H1 (cell line): ENCODE data around the gene LAMC1. TPM values are rescaled to one million over a fixed set of nuclear protein-coding genes. Genes with fewer than 3 reads are reported as not detected.

Experiments
- CTCF ChIA-PET: fragments of 300-600 bp; sonication (Branson Sonifier 250); formaldehyde crosslinking; loops from one replicate; lab custom pipeline; 2021; ENCODE audit not compliant: partially characterized antibody; lab: Charles Lee
- POLR2A ChIA-PET: fragments of 300-600 bp; sonication (Branson Sonifier 250); formaldehyde crosslinking; loops from one replicate; lab custom pipeline; 2021; ENCODE audit warnings: inconsistent platforms; ENCODE audit not compliant: partially characterized antibody; lab: Charles Lee
- DNase-seq, 2 experiments: peaks; one replicate each; pipeline versions ENCODE4 v3.0.0 to v3.0.0-alpha.2; 2010 to 2022; ENCODE audit warnings: low spot score in 2 of 2, low read depth in 1 of 2, mixed read lengths in 1 of 2
- FAIRE-seq: peaks from 2 replicates; lab custom pipeline; 2011; peaks lifted over from hg19 to GRCh38; lab: Jason Lieb, UNC
- H2AFZ ChIP-seq: 2 replicates; pipeline ENCODE4 v1.8.1; 2012; ENCODE audit warnings: low read length, inconsistent platforms
- H2AK5ac ChIP-seq: 2 replicates; pipeline ENCODE4 v1.6.1; 2013; ENCODE audit warnings: low read depth, low read length
- H2BK120ac ChIP-seq: replicated peaks from 2 replicates; pipeline ENCODE3; 2013; ENCODE audit warnings: low read depth, low read length, inconsistent platforms
- H2BK12ac ChIP-seq: 2 replicates; pipeline ENCODE4 v1.6.1; 2013; ENCODE audit warnings: low read depth, low read length
- H2BK15ac ChIP-seq: 2 replicates; pipeline ENCODE4 v1.6.1; 2013; ENCODE audit warnings: low read length
- H2BK20ac ChIP-seq: 2 replicates; pipeline ENCODE4 v1.6.1; 2013; ENCODE audit warnings: low read length
- H2BK5ac ChIP-seq: 2 replicates; pipeline ENCODE4 v1.6.1; 2013; ENCODE audit warnings: low read depth, low read length
- H3K14ac ChIP-seq: 2 replicates; pipeline ENCODE4 v1.6.1; 2013; ENCODE audit warnings: inconsistent platforms; ENCODE audit not compliant: insufficient read length
- H3K18ac ChIP-seq: 2 replicates; pipeline ENCODE4 v1.6.1; 2013; ENCODE audit warnings: low read length; ENCODE audit errors: extremely low read depth
- H3K23ac ChIP-seq: 2 replicates; pipeline ENCODE4 v1.6.1; 2013; ENCODE audit warnings: inconsistent platforms; ENCODE audit not compliant: insufficient read length
- H3K23me2 ChIP-seq: 2 replicates; pipeline ENCODE4 v1.6.1; 2013; ENCODE audit warnings: low read depth, low read length
- H3K27ac ChIP-seq: 2 replicates; pipeline ENCODE4 v1.6.1; 2011; ENCODE audit warnings: low read depth, low read length, inconsistent platforms
- H3K27me3 ChIP-seq, 4 experiments: replicated peaks in 1 of 4; 1 replicate in 1 of 4; 2 replicates in 3 of 4; pipeline versions ENCODE4 v1.6.1 to v1.8.1; 2011 to 2013; ENCODE audit warnings: low read length in 3 of 4, mild to moderate bottlenecking in 3 of 4, inconsistent platforms in 2 of 4, mixed read lengths in 2 of 4, moderate library complexity in 1 of 4; ENCODE audit not compliant: control insufficient read depth in 3 of 4, insufficient read depth in 3 of 4; ENCODE audit errors: extremely low read depth in 1 of 4
- H3K36me3 ChIP-seq, 4 experiments: 2 replicates each; pipeline versions ENCODE4 v1.6.1 to v1.8.1; 2011 to 2013; ENCODE audit warnings: mild to moderate bottlenecking in 4 of 4, low read length in 3 of 4, moderate library complexity in 2 of 4, control low read depth in 1 of 4, inconsistent platforms in 1 of 4; ENCODE audit not compliant: insufficient read depth in 4 of 4, control insufficient read depth in 2 of 4
- H3K4ac ChIP-seq: replicated peaks from 2 replicates; pipeline ENCODE3; 2013; ENCODE audit warnings: low read length, low read depth, mixed read lengths, inconsistent platforms; ENCODE audit not compliant: insufficient read length
- H3K4me1 ChIP-seq, 4 experiments: replicated peaks in 1 of 4; 1 replicate in 1 of 4; 2 replicates in 3 of 4; pipeline versions ENCODE4 v1.6.1 to v1.8.1; 2011 to 2013; ENCODE audit warnings: low read length in 3 of 4, inconsistent platforms in 2 of 4, mixed read lengths in 1 of 4; ENCODE audit not compliant: insufficient read depth in 4 of 4, control insufficient read depth in 3 of 4
- H3K4me2 ChIP-seq, 2 experiments: 2 replicates each; pipeline versions ENCODE4 v1.6.1 to v1.8.1; 2011 to 2013; ENCODE audit warnings: low read depth in 2 of 2, low read length in 2 of 2, control low read depth in 1 of 2, inconsistent platforms in 1 of 2, mild to moderate bottlenecking in 1 of 2; ENCODE audit not compliant: insufficient read depth in 1 of 2
- H3K4me3 ChIP-seq, 4 experiments: fragments of 200-600, 300-600 bp in 1 of 4; sonication (generic), shearing (Covaris generic), sonication (Bioruptor Twin) in 1 of 4; 2 replicates each; pipeline versions ENCODE4 v1.5.1 to v1.8.1; 2011 to 2016; ENCODE audit warnings: low read length in 4 of 4, low read depth in 3 of 4, control low read depth in 2 of 4, inconsistent platforms in 2 of 4, mild to moderate bottlenecking in 2 of 4, mixed read lengths in 1 of 4, moderate library complexity in 1 of 4; ENCODE audit not compliant: insufficient read depth in 2 of 4; ENCODE audit errors: extremely low read depth in 1 of 4
- H3K56ac ChIP-seq: replicated peaks from 2 replicates; pipeline ENCODE3; 2013; ENCODE audit warnings: low read depth, mild to moderate bottlenecking, mixed read lengths, low read length, inconsistent platforms; ENCODE audit not compliant: insufficient read length
- H3K79me1 ChIP-seq: 2 replicates; pipeline ENCODE4 v1.6.1; 2013; ENCODE audit warnings: low read depth, low read length, control low read depth
- H3K79me2 ChIP-seq, 2 experiments: 2 replicates each; pipeline versions ENCODE4 v1.6.1 to v1.8.1; 2012 to 2013; ENCODE audit warnings: low read length in 2 of 2, mild to moderate bottlenecking in 2 of 2, inconsistent platforms in 1 of 2; ENCODE audit not compliant: insufficient read depth in 2 of 2, control insufficient read depth in 1 of 2
- H3K9ac ChIP-seq, 4 experiments: replicated peaks in 1 of 4; 1 replicate in 1 of 4; 2 replicates in 3 of 4; pipeline versions ENCODE4 v1.6.1 to v1.8.1; 2011 to 2013; ENCODE audit warnings: low read depth in 3 of 4, low read length in 3 of 4, control low read depth in 2 of 4, mild to moderate bottlenecking in 2 of 4, moderate library complexity in 2 of 4, inconsistent platforms in 1 of 4; ENCODE audit errors: extremely low read depth in 1 of 4
- H3K9me3 ChIP-seq, 2 experiments: 2 replicates each; pipeline versions ENCODE4 v1.6.1 to v1.8.1; 2012 to 2013; ENCODE audit warnings: mild to moderate bottlenecking in 2 of 2, moderate library complexity in 2 of 2, control low read depth in 1 of 2, inconsistent platforms in 1 of 2, low read depth in 1 of 2, low read length in 1 of 2, mixed read lengths in 1 of 2; ENCODE audit not compliant: insufficient read depth in 2 of 2
- H4K20me1 ChIP-seq, 2 experiments: replicated peaks in 1 of 2; 2 replicates each; pipeline versions ENCODE3 to v1.8.1; 2011 to 2013; ENCODE audit warnings: inconsistent platforms in 2 of 2, low read length in 2 of 2, mild to moderate bottlenecking in 1 of 2; ENCODE audit not compliant: insufficient read depth in 2 of 2, control insufficient read depth in 1 of 2
- H4K5ac ChIP-seq: 2 replicates; pipeline ENCODE4 v1.6.1; 2013; ENCODE audit warnings: low read length, low read depth, mixed read lengths, inconsistent platforms; ENCODE audit not compliant: insufficient read length
- H4K8ac ChIP-seq: 2 replicates; pipeline ENCODE4 v1.8.0; 2013; ENCODE audit warnings: mild to moderate bottlenecking, moderate library complexity, low read length, inconsistent platforms; ENCODE audit not compliant: insufficient read depth; ENCODE audit errors: extremely low read depth
- H4K91ac ChIP-seq: replicated peaks from 2 replicates; pipeline ENCODE3; 2013; ENCODE audit warnings: low read length, mixed read lengths, inconsistent platforms; ENCODE audit not compliant: insufficient read length
- BACH1 ChIP-seq: IDR thresholded peaks from 2 replicates; pipeline ENCODE4 v1.6.1; 2012; ENCODE audit warnings: low read length, improper control_type of control experiment
- BCL11A ChIP-seq, 2 experiments: IDR thresholded peaks; one replicate each; pipeline ENCODE4 v1.6.1; 2011; ENCODE audit warnings: low read depth in 2 of 2, low read length in 2 of 2, mild to moderate bottlenecking in 2 of 2
- CBX5 ChIP-seq: fragments of 300-800, 300-1000 bp; sonication (generic); IDR thresholded peaks from 2 replicates; pipeline ENCODE4 v1.7.1; 2016; ENCODE audit warnings: antibody characterized with exemption, low read length, low read depth
- CHD1 ChIP-seq: IDR thresholded peaks from 2 replicates; pipeline ENCODE4 v1.6.1; 2012; ENCODE audit warnings: low read depth, low read length, improper control_type of control experiment
- GTF2F1 ChIP-seq: IDR thresholded peaks from 2 replicates; pipeline ENCODE4 v1.6.1; 2012; ENCODE audit warnings: low read depth, low read length, improper control_type of control experiment, borderline replicate concordance
- KDM5A ChIP-seq: fragments of 200-600 bp; IDR thresholded peaks from 2 replicates; pipeline ENCODE4 v1.7.1; 2012; ENCODE audit warnings: mild to moderate bottlenecking, low read length, inconsistent platforms, mixed read lengths
- NRF1 ChIP-seq: IDR thresholded peaks from 2 replicates; pipeline ENCODE4 v1.6.1; 2011; ENCODE audit warnings: mild to moderate bottlenecking, low read depth, low read length, improper control_type of control experiment
- RNF2 ChIP-seq: fragments of 200-900, 300-1000 bp; sonication (generic); IDR thresholded peaks from 2 replicates; pipeline ENCODE4 v1.7.1; 2016; ENCODE audit warnings: borderline replicate concordance, low read depth, mild to moderate bottlenecking, antibody characterized with exemption, low read length; ENCODE audit not compliant: poor library complexity, severe bottlenecking; ENCODE audit errors: missing control alignments
- SIN3A ChIP-seq, 2 experiments: IDR thresholded peaks in 1 of 2; conservative IDR thresholded peaks in 1 of 2; 2 replicates each; pipeline ENCODE4 v1.6.1; 2011 to 2012; ENCODE audit warnings: low read length in 2 of 2, improper control_type of control experiment in 1 of 2, low read depth in 1 of 2, mild to moderate bottlenecking in 1 of 2
- TCF12 ChIP-seq: IDR thresholded peaks from 2 replicates; pipeline ENCODE4 v1.6.1; 2011; ENCODE audit warnings: low read depth, mild to moderate bottlenecking, low read length
- WGBS, 2 experiments: shearing (Covaris generic) in 1 of 2; methylation state at CpG; one replicate each; pipeline versions ENCODE4 v1.1.6 to v1.1.7; 2013 to 2015; ENCODE audit warnings: low lambda C conversion rate in 2 of 2, mixed read lengths in 2 of 2, inconsistent platforms in 1 of 2, low coverage in 1 of 2, missing lambda C conversion rate in 1 of 2; ENCODE audit not compliant: insufficient replicate concordance in 2 of 2, insufficient coverage in 1 of 2, insufficient read length in 1 of 2; ENCODE audit errors: extremely low coverage in 1 of 2, missing lambda C conversion rate in 1 of 2; 5-methylcytosine and 5-hydroxymethylcytosine counted together
- polyA plus RNA-seq, 7 experiments: library from polyadenylated mRNA; depleted of rRNA in 3 of 7; stranded (reverse) in 5 of 7; unstranded in 2 of 7; fragments of >200 nt in 5 of 7; fragments of 200-250 nt in 2 of 7; gene quantifications; 1 replicate in 5 of 7; 2 replicates in 1 of 7; 4 replicates in 1 of 7; pipeline versions ENCODE4 v1.2.1 to v1.2.3, GENCODE V29; 2011 to 2013; ENCODE audit warnings: missing spikeins in 2 of 7, mixed read lengths in 2 of 7
- total RNA-seq: library from RNA; stranded (reverse); fragmentation: NEBNext Ultra II Directional; extraction: Animal tissue kit (Norgen Biotek cat#: 25700); gene quantifications from 2 replicates; pipeline ENCODE4 v1.2.1, GENCODE V29; 2021
- TF ChIP-seq, protein P1 (sequence below): IDR thresholded peaks from 2 replicates; pipeline ENCODE4 v1.6.1; 2011; ENCODE audit warnings: low read depth, mild to moderate bottlenecking, low read length; ENCODE audit not compliant: insufficient read depth

The LAMC1 gene
- total and polyA plus RNA-seq, 2 of the 8 experiments (the other 6 are each of a cell fraction or from before 2014, with no cell fraction given) = 47.6 to 90.3 TPM

DNA sequence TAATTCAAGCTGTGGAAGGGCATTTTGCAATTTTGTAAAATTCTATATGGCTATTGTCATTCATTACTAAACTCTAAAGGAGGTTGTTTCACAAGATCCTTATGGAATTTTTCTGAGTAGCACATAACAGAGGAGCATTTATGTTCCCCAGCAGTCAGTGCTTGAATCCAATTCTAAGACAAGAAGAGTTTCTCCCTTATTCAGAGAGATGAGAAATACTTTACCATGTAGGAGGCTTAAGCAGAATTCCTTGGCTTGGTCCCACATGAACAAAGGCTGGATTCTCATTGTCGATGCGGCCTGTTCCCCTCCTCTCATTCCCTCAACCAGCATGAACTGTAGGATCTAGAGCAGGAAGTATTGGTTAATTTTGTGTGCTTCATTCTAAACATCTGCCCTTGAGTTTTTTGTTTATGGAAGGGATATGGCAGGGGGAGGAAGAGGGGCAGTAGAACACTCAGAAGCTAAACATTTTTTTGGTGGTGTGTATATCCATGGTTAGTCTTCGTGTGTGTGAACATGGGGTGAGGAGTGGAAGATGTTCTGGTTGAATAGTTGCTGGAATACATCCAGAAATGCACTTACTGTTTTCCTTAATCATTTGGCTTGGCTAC is 74.3 kb downstream of the LAMC1 start:
- Histone ChIP-seq H3K79me1 (peaks cover 4% of the 10 kb centered on the region), H3K4me2 (peak overlapping the region; percentile 9 to 43; a peak in 3 of 4 replicates), H3K4me3 (no peak overlapping the region), H3K14ac (no peak overlapping the region), H3K23ac (no peak overlapping the region), H3K9ac (peak overlapping the region in 1 of 4 experiments; percentile 28; a peak in 1 of 7 replicates), H2BK120ac (no peak overlapping the region), H4K91ac (peak overlapping the region; percentile 57), H2BK15ac (no peak overlapping the region), H3K18ac (0 out of 2 replicates have a peak overlapping the region, but pooled peaks have one; percentile 1), H3K79me2 (peaks cover 0 to 32% of the 10 kb centered on the region in 2 experiments; a peak in 2 of 4 replicates), H3K9me3 (no peaks in the 10 kb centered on the region), H3K27ac (no peak overlapping the region), H2BK12ac (no peak overlapping the region), H2BK20ac (no peak overlapping the region), H3K27me3 (no peaks in the 10 kb centered on the region), H2AK5ac (no peak overlapping the region), H4K5ac (no peak overlapping the region), H2AFZ (no peak overlapping the region), H3K23me2 (no peaks in the 10 kb centered on the region; the same call in 1 of the 2 replicates), H4K20me1 (peaks cover 0 to 2% of the 10 kb centered on the region in 2 experiments), H4K8ac (no peak overlapping the region), H3K36me3 (no peaks in the 10 kb centered on the region), H3K4ac (no peak overlapping the region), H2BK5ac (no peak overlapping the region; the same call in 1 of the 2 replicates), H3K56ac (no peak overlapping the region), H3K4me1 (peaks cover 7 to 35% (median 24%) of the 10 kb centered on the region in 4 experiments)
- DNase-seq = no peak
- ChIA-PET POLR2A (no interaction called here), CTCF (no interaction called here)
- 66% methylated on average over 3 of the region's 3 CpGs; no CpG with 5 or more reads in 1 of the 2 experiments for WGBS, 2 experiments
- no peak for FAIRE-seq
- TF ChIP-seq GTF2F1 = no peak
- TF ChIP-seq BCL11A (IDR thresholded peaks at IDR 0.05; ENCODE audit: low read depth in 2 of 2, low read length in 2 of 2) = no peak
- no peak for TF ChIP-seq TCF12
- no peak for TF ChIP-seq CHD1
- no peak for TF ChIP-seq NRF1
- no peak for TF ChIP-seq KDM5A
- no peak for TF ChIP-seq SIN3A (conservative IDR thresholded peaks at IDR 0.05 in 1 of 2, IDR thresholded peaks at IDR 0.05 in 1 of 2; ENCODE audit: low read depth in 1 of 2, low read length in 2 of 2)
- TF ChIP-seq RNF2 = no peak
- no peak for TF ChIP-seq CBX5
- no peak for TF ChIP-seq BACH1
- TF ChIP-seq, protein P1, sequence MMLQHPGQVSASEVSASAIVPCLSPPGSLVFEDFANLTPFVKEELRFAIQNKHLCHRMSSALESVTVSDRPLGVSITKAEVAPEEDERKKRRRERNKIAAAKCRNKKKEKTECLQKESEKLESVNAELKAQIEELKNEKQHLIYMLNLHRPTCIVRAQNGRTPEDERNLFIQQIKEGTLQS = no peak
